Endothelial cell (in vitro differentiated cells): Measurements from ENCODE around the gene JAG2. TPM values are rescaled to one million over a fixed set of nuclear protein-coding genes. Genes with fewer than 3 reads are reported as not detected.

ENCODE experiments used
- DNase-seq: peaks from one replicate; pipeline ENCODE4 v3.0.0; 2021; ENCODE audit warnings: low spot score
- H3K27ac Mint-ChIP-seq: one replicate; pipeline ENCODE4 v1.8.0; 2021; ENCODE audit warnings: mixed read lengths, inconsistent platforms; ENCODE audit not compliant: unreplicated experiment
- H3K27me3 Mint-ChIP-seq: one replicate; pipeline ENCODE4 v1.8.0; 2021; ENCODE audit warnings: mild to moderate bottlenecking, moderate library complexity, mixed read lengths, inconsistent platforms; ENCODE audit not compliant: unreplicated experiment
- H3K36me3 Mint-ChIP-seq: one replicate; pipeline ENCODE4 v1.8.0; 2021; ENCODE audit warnings: mild to moderate bottlenecking, low read depth, mixed read lengths, inconsistent platforms; ENCODE audit not compliant: unreplicated experiment
- H3K4me1 Mint-ChIP-seq: one replicate; pipeline ENCODE4 v1.8.0; 2021; ENCODE audit warnings: mild to moderate bottlenecking, mixed read lengths, inconsistent platforms; ENCODE audit not compliant: unreplicated experiment
- H3K4me3 Mint-ChIP-seq: one replicate; pipeline ENCODE4 v1.8.0; 2021; ENCODE audit warnings: mild to moderate bottlenecking, mixed read lengths, inconsistent platforms; ENCODE audit not compliant: unreplicated experiment
- H3K9me3 Mint-ChIP-seq: one replicate; pipeline ENCODE4 v1.8.0; 2021; ENCODE audit warnings: mixed read lengths, inconsistent platforms; ENCODE audit not compliant: unreplicated experiment
- CTCF ChIP-seq: fragments of 200-600 bp; sonication (generic); IDR thresholded peaks from one replicate; pipeline ENCODE4 v1.5.0; 2021; ENCODE audit warnings: antibody characterized with exemption; ENCODE audit not compliant: unreplicated experiment
- total RNA-seq: library from RNA; stranded (reverse); fragmentation: NEBNext Ultra II Directional; extraction: Animal tissue kit (Norgen Biotek cat#: 25700); gene quantifications from one replicate; pipeline ENCODE4 v1.2.1, GENCODE V29; 2021; ENCODE audit not compliant: unreplicated experiment

JAG2 gene
- total RNA-seq, 1 donor from 2014 or later = 280 TPM

- DNase-seq = peak; percentile 34
- TF ChIP-seq CTCF = no peak
- H3K36me3 Mint-ChIP-seq = peaks cover 6% of the 10 kb centered on the region
Observed at GRCh38 chr14:105163040-105163742, 5.4 kb downstream of the JAG2 start.

GRCh38 chr14:105162669-105162979 is 6.0 kb downstream of the JAG2 start:
- TF ChIP-seq CTCF = no peak
- H3K4me1 Mint-ChIP-seq = peaks cover 44% of the 10 kb centered on the region
- H3K27ac Mint-ChIP-seq = no peak overlapping the region
- peaks cover 28% of the 10 kb centered on the region for H3K27me3 Mint-ChIP-seq
- no peaks in the 10 kb centered on the region for H3K9me3 Mint-ChIP-seq
- peaks cover 6% of the 10 kb centered on the region for H3K36me3 Mint-ChIP-seq
- DNase-seq = no peak
- no peak overlapping the region for H3K4me3 Mint-ChIP-seq

More at GRCh38 chr14:105163040-105163742, 5.4 kb downstream of the JAG2 start:
- H3K4me1 Mint-ChIP-seq = peaks cover 44% of the 10 kb centered on the region
- H3K27ac Mint-ChIP-seq = no peak overlapping the region
- H3K27me3 Mint-ChIP-seq = peaks cover 28% of the 10 kb centered on the region
- no peaks in the 10 kb centered on the region for H3K9me3 Mint-ChIP-seq
- H3K4me3 Mint-ChIP-seq = peak overlapping the region; percentile 42

- peaks cover 28% of the 10 kb centered on the region for H3K27me3 Mint-ChIP-seq
- DNase-seq = no peak
- no peak for TF ChIP-seq CTCF
- H3K9me3 Mint-ChIP-seq = no peaks in the 10 kb centered on the region
- H3K4me3 Mint-ChIP-seq = no peak overlapping the region
- H3K4me1 Mint-ChIP-seq = peaks cover 44% of the 10 kb centered on the region
- peaks cover 6% of the 10 kb centered on the region for H3K36me3 Mint-ChIP-seq
- H3K27ac Mint-ChIP-seq = no peak overlapping the region
Observed at GRCh38 chr14:105161964-105162668, 6.5 kb downstream of the JAG2 start.

GRCh38 chr14:105161309-105161708 is 7.3 kb downstream of the JAG2 start:
- no peak for DNase-seq
- TF ChIP-seq CTCF = no peak
- Mint-ChIP-seq H3K9me3 (no peaks in the 10 kb centered on the region), H3K36me3 (no peaks in the 10 kb centered on the region), H3K27ac (peak overlapping the region; percentile 48), H3K4me1 (peaks cover 38% of the 10 kb centered on the region), H3K27me3 (peaks cover 23% of the 10 kb centered on the region), H3K4me3 (no peak overlapping the region)

GRCh38 chr14:105160776-105161175 is 7.8 kb downstream of the JAG2 start:
- Mint-ChIP-seq H3K36me3 (no peaks in the 10 kb centered on the region), H3K4me3 (no peak overlapping the region), H3K4me1 (peaks cover 37% of the 10 kb centered on the region), H3K27ac (peak overlapping the region; percentile 48), H3K9me3 (no peaks in the 10 kb centered on the region), H3K27me3 (peaks cover 24% of the 10 kb centered on the region)
- no peak for TF ChIP-seq CTCF
- no peak for DNase-seq
